SH-SY5Y (cell line): Measurements from ENCODE around the gene LRMDA.

ENCODE experiments used
- GATA2 ChIP-seq: IDR thresholded peaks from 2 replicates; pipeline ENCODE4 v1.6.1; 2011; ENCODE audit warnings: mild to moderate bottlenecking, low read depth, low read length
- GATA3 ChIP-seq: IDR thresholded peaks from 2 replicates; pipeline ENCODE4 v1.6.1; 2011; ENCODE audit warnings: low read depth, mild to moderate bottlenecking, low read length, moderate library complexity

DNA sequence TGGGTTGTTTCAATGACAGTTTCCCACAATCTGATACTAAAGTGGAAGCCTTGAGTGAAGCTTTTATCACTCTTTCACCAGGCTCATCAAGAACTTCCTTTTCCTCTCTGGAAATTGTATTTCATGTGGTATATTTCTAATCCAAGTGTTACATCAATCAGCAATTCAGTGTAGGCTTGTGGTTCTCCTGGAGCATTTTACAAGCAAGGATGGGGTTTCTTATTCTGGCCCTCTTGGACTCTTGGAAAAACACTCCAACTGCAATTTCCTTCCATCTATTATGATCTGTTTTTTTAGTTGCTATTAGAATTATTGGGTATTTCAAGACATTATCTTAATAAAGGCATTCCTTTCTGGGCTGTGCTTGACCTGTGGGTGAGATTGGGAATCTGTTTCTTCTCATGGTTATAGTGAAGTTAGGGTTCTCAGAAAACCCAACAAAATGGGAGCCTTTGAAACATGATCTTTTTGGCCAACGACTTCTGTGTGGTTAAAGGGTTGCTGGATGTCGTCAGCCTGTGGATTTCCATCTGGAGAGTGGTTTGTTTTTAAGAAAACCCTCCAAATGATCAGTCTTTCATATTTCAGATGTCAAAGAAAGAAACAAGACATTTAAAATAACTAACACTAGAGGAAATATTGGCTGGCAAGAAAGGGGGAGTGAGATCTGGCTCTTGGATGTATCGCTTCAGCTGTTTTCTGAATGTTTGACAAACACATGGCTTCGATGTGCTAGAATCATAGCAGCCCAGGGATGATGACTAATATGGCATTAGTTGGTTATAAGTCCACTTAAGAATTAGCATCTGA is 540.2 kb downstream of the LRMDA start:
- no peak for TF ChIP-seq GATA2
- no peak for TF ChIP-seq GATA3
